Panc1 (cell line): ENCODE results near the gene PC. TPM values are rescaled to one million over a fixed set of nuclear protein-coding genes. Genes with fewer than 3 reads are reported as not detected.

Experiments
- ATAC-seq: fragments of 200-7000 bp; cut with Tn5 transposase; 2 replicates; pipeline ENCODE4 v1.9.1; 2020; ENCODE audit warnings: mild to moderate bottlenecking, moderate library complexity
- BruUV-seq: library from RNA; stranded (reverse); fragments of 400-500 nt; replicated peaks from 2 replicates; lab custom pipeline; 2021; lab: Mats Ljungman, UMichigan
- CTCF ChIA-PET: fragments of 300-600 bp; sonication (Branson Sonifier 250); formaldehyde crosslinking; loops from one replicate; lab custom pipeline; 2022; ENCODE audit warnings: antibody characterized with exemption; lab: Charles Lee
- POLR2A ChIA-PET: fragments of 300-600 bp; sonication (Branson Sonifier 250); formaldehyde crosslinking; loops from one replicate; lab custom pipeline; 2022; ENCODE audit warnings: antibody characterized with exemption; lab: Charles Lee
- DNase-seq: peaks from one replicate; pipeline ENCODE4 v3.0.0-alpha.2; 2010; ENCODE audit warnings: low read depth, low spot score
- H3K27ac ChIP-seq: 2 replicates; pipeline ENCODE4 v1.5.1; 2011; ENCODE audit warnings: mild to moderate bottlenecking, low read length, inconsistent platforms
- H3K27me3 ChIP-seq: fragments of 200-500 bp; sonication (Bioruptor generic); 2 replicates; pipeline ENCODE4 v1.6.0; 2014; ENCODE audit warnings: low read length, inconsistent platforms; ENCODE audit not compliant: control insufficient read depth, insufficient read depth
- H3K36me3 ChIP-seq: fragments of 200-500 bp; sonication (Bioruptor generic); 2 replicates; pipeline ENCODE4 v1.5.1; 2014; ENCODE audit warnings: inconsistent platforms, mild to moderate bottlenecking, low read length, moderate library complexity; ENCODE audit not compliant: control insufficient read depth, insufficient read depth
- H3K4me1 ChIP-seq: 2 replicates; pipeline ENCODE4 v1.5.1; 2011; ENCODE audit warnings: inconsistent platforms, mild to moderate bottlenecking, low read length, moderate library complexity; ENCODE audit not compliant: control insufficient read depth, insufficient read depth
- H3K4me3 ChIP-seq, 2 experiments: 2 replicates each; pipeline ENCODE4 v1.5.1; 2011 to 2012; ENCODE audit warnings: low read depth in 2 of 2, low read length in 2 of 2, mild to moderate bottlenecking in 2 of 2, inconsistent platforms in 1 of 2, moderate library complexity in 1 of 2
- H3K9me3 ChIP-seq: fragments of 200-500 bp; sonication (Bioruptor generic); 2 replicates; pipeline ENCODE4 v1.5.1; 2014; ENCODE audit warnings: low read depth, mild to moderate bottlenecking, inconsistent platforms, low read length, moderate library complexity; ENCODE audit not compliant: control insufficient read depth, insufficient read depth
- POLR2AphosphoS5 ChIP-seq: IDR thresholded peaks from 2 replicates; pipeline ENCODE4 v1.6.1; 2012; ENCODE audit warnings: mild to moderate bottlenecking, low read depth, low read length, moderate library complexity
- SIN3A ChIP-seq: IDR thresholded peaks from 2 replicates; pipeline ENCODE4 v1.6.1; 2012; ENCODE audit warnings: low read depth, mild to moderate bottlenecking, low read length, moderate library complexity, borderline replicate concordance; ENCODE audit not compliant: insufficient read depth
- TCF7L2 ChIP-seq: IDR thresholded peaks from 2 replicates; pipeline ENCODE4 v1.6.1; 2011; ENCODE audit warnings: mild to moderate bottlenecking, low read depth, low read length, inconsistent platforms
- in situ Hi-C: cut with HindIII; loops from 2 replicates; pipeline ENCODE4 v1.10.0; 2016; ENCODE audit warnings: low sequenced_read_pairs, low pct_unique_long_range_greater_than_20kb
- intact Hi-C: fragments of 100-400 bp; cut with micrococcal nuclease; formaldehyde crosslinking; loops from one replicate; pipeline ENCODE4 v1.10.0; 2022; ENCODE audit not compliant: unreplicated experiment
- total RNA-seq: library from RNA; stranded (reverse); gene quantifications from one replicate; pipeline ENCODE4 v1.2.1, GENCODE V29; 2021; ENCODE audit not compliant: unreplicated experiment
- TF ChIP-seq, protein P1 (sequence below), 2 experiments: IDR thresholded peaks; 2 replicates each; pipeline ENCODE4 v1.6.1; 2011 to 2012; ENCODE audit warnings: low read depth in 2 of 2, control low read depth in 1 of 2, low read length in 1 of 2, mild to moderate bottlenecking in 1 of 2, moderate library complexity in 1 of 2; ENCODE audit not compliant: insufficient read depth in 1 of 2
- TF ChIP-seq, protein P2 (sequence below): fragments of 450-650 bp; IDR thresholded peaks from 2 replicates; pipeline ENCODE4 v1.5.1; 2017; ENCODE audit warnings: mild to moderate bottlenecking

Gene PC
- total RNA-seq, 1 experiment from 2014 or later: 12.8 TPM

DNA sequence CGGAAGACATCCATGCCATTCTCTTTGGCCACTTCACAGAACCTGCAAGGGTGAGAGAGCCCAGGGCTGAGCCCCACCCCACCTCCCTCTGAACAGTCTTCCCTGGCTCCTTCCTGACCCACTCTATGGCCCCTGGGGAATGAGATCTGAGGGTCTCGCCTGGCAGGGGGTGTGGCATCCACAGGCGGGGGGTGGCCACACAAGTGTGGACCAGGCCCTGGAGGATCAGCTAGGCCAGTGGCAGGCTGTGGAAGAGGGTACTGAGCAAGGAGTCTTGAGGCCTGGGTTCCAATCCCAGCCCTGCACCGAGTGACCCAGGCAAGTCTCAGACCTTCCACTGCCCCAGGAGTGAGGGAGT lies 107.0 kb downstream of the PC start:
- POLR2A ChIA-PET: no interaction called here
- no peak overlapping the region for H3K4me3 ChIP-seq
- H3K27me3 ChIP-seq: no peaks in the 10 kb centered on the region
- no peak for ATAC-seq
- DNase-seq: no peak
- intact Hi-C loops (no loop called here), in situ Hi-C loops (no loop called here)
- H3K4me1 ChIP-seq: peaks cover 14% of the 10 kb centered on the region
- no TSS peak for BruUV-seq
- CTCF ChIA-PET: no interaction called here
- no peaks in the 10 kb centered on the region for H3K9me3 ChIP-seq
- peaks cover 3% of the 10 kb centered on the region; the same call in 1 of the 2 replicates for H3K36me3 ChIP-seq
- H3K27ac ChIP-seq: no peak overlapping the region
- TF ChIP-seq, protein P1, sequence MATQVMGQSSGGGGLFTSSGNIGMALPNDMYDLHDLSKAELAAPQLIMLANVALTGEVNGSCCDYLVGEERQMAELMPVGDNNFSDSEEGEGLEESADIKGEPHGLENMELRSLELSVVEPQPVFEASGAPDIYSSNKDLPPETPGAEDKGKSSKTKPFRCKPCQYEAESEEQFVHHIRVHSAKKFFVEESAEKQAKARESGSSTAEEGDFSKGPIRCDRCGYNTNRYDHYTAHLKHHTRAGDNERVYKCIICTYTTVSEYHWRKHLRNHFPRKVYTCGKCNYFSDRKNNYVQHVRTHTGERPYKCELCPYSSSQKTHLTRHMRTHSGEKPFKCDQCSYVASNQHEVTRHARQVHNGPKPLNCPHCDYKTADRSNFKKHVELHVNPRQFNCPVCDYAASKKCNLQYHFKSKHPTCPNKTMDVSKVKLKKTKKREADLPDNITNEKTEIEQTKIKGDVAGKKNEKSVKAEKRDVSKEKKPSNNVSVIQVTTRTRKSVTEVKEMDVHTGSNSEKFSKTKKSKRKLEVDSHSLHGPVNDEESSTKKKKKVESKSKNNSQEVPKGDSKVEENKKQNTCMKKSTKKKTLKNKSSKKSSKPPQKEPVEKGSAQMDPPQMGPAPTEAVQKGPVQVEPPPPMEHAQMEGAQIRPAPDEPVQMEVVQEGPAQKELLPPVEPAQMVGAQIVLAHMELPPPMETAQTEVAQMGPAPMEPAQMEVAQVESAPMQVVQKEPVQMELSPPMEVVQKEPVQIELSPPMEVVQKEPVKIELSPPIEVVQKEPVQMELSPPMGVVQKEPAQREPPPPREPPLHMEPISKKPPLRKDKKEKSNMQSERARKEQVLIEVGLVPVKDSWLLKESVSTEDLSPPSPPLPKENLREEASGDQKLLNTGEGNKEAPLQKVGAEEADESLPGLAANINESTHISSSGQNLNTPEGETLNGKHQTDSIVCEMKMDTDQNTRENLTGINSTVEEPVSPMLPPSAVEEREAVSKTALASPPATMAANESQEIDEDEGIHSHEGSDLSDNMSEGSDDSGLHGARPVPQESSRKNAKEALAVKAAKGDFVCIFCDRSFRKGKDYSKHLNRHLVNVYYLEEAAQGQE (IDR thresholded peaks at IDR 0.05; ENCODE audit: insufficient read depth in 1 of 2, low read depth in 2 of 2, low read length in 1 of 2): no peak
- TF ChIP-seq TCF7L2 (no peak), SIN3A (no peak), POLR2AphosphoS5 (no peak)
- TF ChIP-seq, protein P2, sequence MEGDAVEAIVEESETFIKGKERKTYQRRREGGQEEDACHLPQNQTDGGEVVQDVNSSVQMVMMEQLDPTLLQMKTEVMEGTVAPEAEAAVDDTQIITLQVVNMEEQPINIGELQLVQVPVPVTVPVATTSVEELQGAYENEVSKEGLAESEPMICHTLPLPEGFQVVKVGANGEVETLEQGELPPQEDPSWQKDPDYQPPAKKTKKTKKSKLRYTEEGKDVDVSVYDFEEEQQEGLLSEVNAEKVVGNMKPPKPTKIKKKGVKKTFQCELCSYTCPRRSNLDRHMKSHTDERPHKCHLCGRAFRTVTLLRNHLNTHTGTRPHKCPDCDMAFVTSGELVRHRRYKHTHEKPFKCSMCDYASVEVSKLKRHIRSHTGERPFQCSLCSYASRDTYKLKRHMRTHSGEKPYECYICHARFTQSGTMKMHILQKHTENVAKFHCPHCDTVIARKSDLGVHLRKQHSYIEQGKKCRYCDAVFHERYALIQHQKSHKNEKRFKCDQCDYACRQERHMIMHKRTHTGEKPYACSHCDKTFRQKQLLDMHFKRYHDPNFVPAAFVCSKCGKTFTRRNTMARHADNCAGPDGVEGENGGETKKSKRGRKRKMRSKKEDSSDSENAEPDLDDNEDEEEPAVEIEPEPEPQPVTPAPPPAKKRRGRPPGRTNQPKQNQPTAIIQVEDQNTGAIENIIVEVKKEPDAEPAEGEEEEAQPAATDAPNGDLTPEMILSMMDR: no peak

DNA sequence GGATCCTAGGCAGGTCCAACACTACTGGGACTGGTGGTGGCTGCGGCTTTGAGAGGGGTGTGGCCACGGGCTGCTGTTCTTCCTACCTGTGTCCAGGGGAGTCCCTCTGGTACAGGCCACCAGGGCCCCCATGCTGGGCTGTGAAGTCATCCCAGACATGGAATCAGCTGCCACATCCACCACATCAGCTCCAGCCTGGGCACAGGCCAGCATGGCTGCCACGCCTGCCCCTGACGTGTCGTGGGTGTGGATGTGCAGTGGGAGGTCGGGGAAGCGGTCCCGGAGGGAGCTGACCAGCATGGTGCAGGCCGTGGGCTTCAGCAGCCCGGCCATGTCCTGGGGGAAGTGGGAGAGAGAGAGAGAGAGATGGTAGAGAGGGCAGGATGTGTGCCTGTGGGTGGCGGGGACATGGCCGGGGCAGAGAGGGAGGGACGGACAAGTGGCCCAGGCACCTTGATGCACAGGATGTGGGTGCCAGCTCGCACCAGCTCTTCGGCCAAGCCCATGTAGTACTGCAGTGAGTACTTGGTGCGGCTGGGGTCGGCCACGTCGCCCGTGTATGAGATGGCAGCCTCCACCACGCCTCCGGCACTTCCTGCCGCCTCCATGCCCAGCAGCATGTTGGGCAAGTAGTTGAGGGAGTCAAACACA lies 107.5 kb downstream of the PC start:
- no peak for ATAC-seq
- ChIA-PET CTCF (no interaction called here), POLR2A (no interaction called here)
- Histone ChIP-seq H3K36me3 (peaks cover 3% of the 10 kb centered on the region; the same call in 1 of the 2 replicates), H3K4me3 (no peak overlapping the region), H3K9me3 (no peaks in the 10 kb centered on the region), H3K27ac (no peak overlapping the region), H3K4me1 (peaks cover 17% of the 10 kb centered on the region), H3K27me3 (no peaks in the 10 kb centered on the region)
- TF ChIP-seq POLR2AphosphoS5 (no peak), SIN3A (no peak), TCF7L2 (no peak)
- TF ChIP-seq, protein P1 (IDR thresholded peaks at IDR 0.05; ENCODE audit: insufficient read depth in 1 of 2, low read depth in 2 of 2, low read length in 1 of 2): no peak
- TF ChIP-seq, protein P2: no peak
- intact Hi-C loops: no loop called here
- in situ Hi-C loops: no loop called here
- no peak for DNase-seq
- no TSS peak for BruUV-seq
